OCI-LY7 (cell line): Measurements from ENCODE around the gene SWAP70. TPM values are rescaled to one million over a fixed set of nuclear protein-coding genes. Genes with fewer than 3 reads are reported as not detected.

Experiments
- BruUV-seq: library from RNA; stranded (reverse); fragments of 400-500 nt; replicated peaks from 2 replicates; lab custom pipeline; 2021; lab: Mats Ljungman, UMichigan
- CTCF ChIA-PET: fragments of 300-600 bp; sonication (Branson Sonifier 250); formaldehyde crosslinking; loops from one replicate; lab custom pipeline; 2022; ENCODE audit warnings: antibody characterized with exemption; ENCODE audit not compliant: unreplicated experiment; lab: Charles Lee
- POLR2A ChIA-PET: fragments of 300-600 bp; sonication (Branson Sonifier 250); formaldehyde crosslinking; loops from one replicate; lab custom pipeline; 2022; ENCODE audit warnings: antibody characterized with exemption; lab: Charles Lee
- DNase-seq: peaks from one replicate; pipeline ENCODE4 v3.0.0-alpha.2; 2015; ENCODE audit warnings: low spot score
- H2AFZ ChIP-seq: fragments of 200-600 bp; sonication (generic), shearing (Covaris generic); 2 replicates; pipeline ENCODE4 v1.6.1; 2014; ENCODE audit warnings: mild to moderate bottlenecking, antibody characterized with exemption, low read length, moderate library complexity
- H3K27ac ChIP-seq: fragments of 200-600 bp; sonication (generic); 2 replicates; pipeline ENCODE4 v1.5.1; 2014; ENCODE audit warnings: mixed run types, low read depth, mild to moderate bottlenecking, moderate library complexity, low read length, inconsistent platforms; ENCODE audit not compliant: poor library complexity, severe bottlenecking
- H3K36me3 ChIP-seq: fragments of 200-600 bp; sonication (generic); 2 replicates; pipeline ENCODE4 v1.6.1; 2014; ENCODE audit warnings: mild to moderate bottlenecking, antibody characterized with exemption, low read length, moderate library complexity, mixed read lengths; ENCODE audit not compliant: insufficient read depth
- H3K4me1 ChIP-seq: fragments of 200-600 bp; sonication (generic); 2 replicates; pipeline ENCODE4 v1.5.1; 2014; ENCODE audit warnings: mild to moderate bottlenecking, low read length; ENCODE audit not compliant: insufficient read depth, poor library complexity, severe bottlenecking
- H3K4me2 ChIP-seq: fragments of 200-600 bp; sonication (generic); 2 replicates; pipeline ENCODE4 v1.6.1; 2014; ENCODE audit warnings: mild to moderate bottlenecking, low read length
- H3K4me3 ChIP-seq: fragments of 200-600 bp; sonication (generic); 2 replicates; pipeline ENCODE4 v1.5.1; 2014; ENCODE audit warnings: mild to moderate bottlenecking, low read depth, low read length; ENCODE audit not compliant: poor library complexity, severe bottlenecking
- H3K79me2 ChIP-seq: fragments of 200-600 bp; sonication (generic); 2 replicates; pipeline ENCODE4 v1.6.1; 2016; ENCODE audit warnings: low read depth, mild to moderate bottlenecking, low read length, moderate library complexity, mixed read lengths; ENCODE audit not compliant: insufficient read depth
- H3K9me2 ChIP-seq: fragments of 200-600 bp; sonication (generic); 2 replicates; pipeline ENCODE4 v1.6.1; 2016; ENCODE audit warnings: mild to moderate bottlenecking, low read length, mixed read lengths; ENCODE audit not compliant: insufficient read depth
- H3K9me3 ChIP-seq: fragments of 200-600 bp; sonication (generic); 2 replicates; pipeline ENCODE4 v1.6.1; 2014; ENCODE audit warnings: mild to moderate bottlenecking, mixed run types, low read length, mixed read lengths
- H4K20me1 ChIP-seq: fragments of 200-600 bp; sonication (generic); 2 replicates; pipeline ENCODE4 v1.6.1; 2014; ENCODE audit warnings: mild to moderate bottlenecking, antibody characterized with exemption, low read length, moderate library complexity, mixed read lengths; ENCODE audit not compliant: insufficient read depth
- CTCF ChIP-seq: fragments of 200-600 bp; sonication (generic); conservative IDR thresholded peaks from 2 replicates; pipeline ENCODE4 v1.5.1; 2014; ENCODE audit warnings: mild to moderate bottlenecking, antibody characterized with exemption, low read length, moderate library complexity, mixed read lengths
- EZH2phosphoT487 ChIP-seq: fragments of 200-600 bp; sonication (generic); IDR thresholded peaks from 2 replicates; pipeline ENCODE4 v1.6.1; 2018; ENCODE audit warnings: low read depth, borderline replicate concordance, mild to moderate bottlenecking, mixed run types, antibody characterized with exemption, low read length, moderate library complexity, mixed read lengths
- intact Hi-C: fragments of 100-400 bp; cut with micrococcal nuclease; formaldehyde crosslinking; loops from one replicate; pipeline ENCODE4 v1.10.0; 2022; ENCODE audit not compliant: unreplicated experiment
- total RNA-seq, 2 experiments: library from RNA; depleted of rRNA in 1 of 2; stranded (reverse); fragments of >200 nt in 1 of 2; shearing (Covaris generic) in 1 of 2; gene quantifications; 2 replicates each; pipeline ENCODE4 v1.2.3, GENCODE V29; 2014 to 2022

SWAP70 gene
- total RNA-seq, 2 experiments from 2014 or later = 37.5 to 110 TPM

- H3K4me3 ChIP-seq = no peak overlapping the region
- peaks cover 97% of the 10 kb centered on the region for H3K79me2 ChIP-seq
- peaks cover 90% of the 10 kb centered on the region for H3K4me1 ChIP-seq
- POLR2A ChIA-PET = interaction anchor here (0.6 to 1.8 kb wide), 6 partner anchors 9 to 604 kb away, joined by 3 to 13 read pairs (median 4); no protein-coding TSS in a partner anchor
- H3K4me2 ChIP-seq = peak overlapping the region; percentile 48
- no peaks in the 10 kb centered on the region for H4K20me1 ChIP-seq
- H3K27ac ChIP-seq = peak overlapping the region; percentile 63
- H2AFZ ChIP-seq = no peak overlapping the region
- DNase-seq = no peak
- H3K36me3 ChIP-seq = peaks cover 75% of the 10 kb centered on the region
- BruUV-seq = TSS peak; percentile 3
- H3K9me3 ChIP-seq = no peaks in the 10 kb centered on the region; the same call in 1 of the 2 replicates
- no peak for TF ChIP-seq EZH2phosphoT487
- no peak for TF ChIP-seq CTCF
- CTCF ChIA-PET = no interaction called here
- intact Hi-C loops = no loop called here
- no peaks in the 10 kb centered on the region for H3K9me2 ChIP-seq
Observed at GRCh38 chr11:9700105-9700801, 36.4 kb downstream of the SWAP70 start.

GRCh38 chr11:9701799-9702198 is 37.9 kb downstream of the SWAP70 start:
- H3K9me2 ChIP-seq = no peaks in the 10 kb centered on the region
- TSS peak; percentile 23 for BruUV-seq
- POLR2A ChIA-PET = interaction anchor here (0.7 to 1.4 kb wide), 3 partner anchors 18 to 49 kb away, joined by 3 to 5 read pairs (median 3); no protein-coding TSS in a partner anchor
- no peaks in the 10 kb centered on the region for H4K20me1 ChIP-seq
- peak overlapping the region; percentile 48 for H3K4me2 ChIP-seq
- peaks cover 65% of the 10 kb centered on the region for H3K36me3 ChIP-seq
- intact Hi-C loops = no loop called here
- H3K27ac ChIP-seq = peak overlapping the region; percentile 63
- DNase-seq = no peak
- H3K79me2 ChIP-seq = peaks cover 89% of the 10 kb centered on the region
- H3K9me3 ChIP-seq = no peaks in the 10 kb centered on the region
- TF ChIP-seq CTCF = 0 out of 2 replicates have a peak, but pooled peaks have one; percentile 16
- TF ChIP-seq EZH2phosphoT487 = no peak
- CTCF ChIA-PET = no interaction called here
- no peak overlapping the region for H2AFZ ChIP-seq
- H3K4me3 ChIP-seq = peak overlapping the region; percentile 0
- peaks cover 82% of the 10 kb centered on the region for H3K4me1 ChIP-seq

- H3K27ac ChIP-seq = peak overlapping the region; percentile 63
- H3K79me2 ChIP-seq = peaks cover 89% of the 10 kb centered on the region
- H3K36me3 ChIP-seq = peaks cover 66% of the 10 kb centered on the region
- no peak overlapping the region for H2AFZ ChIP-seq
- no peaks in the 10 kb centered on the region for H3K9me3 ChIP-seq
- H3K9me2 ChIP-seq = no peaks in the 10 kb centered on the region
- peak overlapping the region; percentile 48 for H3K4me2 ChIP-seq
- no TSS peak for BruUV-seq
- CTCF ChIA-PET = no interaction called here
- POLR2A ChIA-PET = interaction anchor here (0.8 to 1.4 kb wide), 3 partner anchors 10 to 23 kb away, joined by 4 to 5 read pairs (median 5); no protein-coding TSS in a partner anchor
- TF ChIP-seq CTCF = no peak
- no peak for TF ChIP-seq EZH2phosphoT487
- no peaks in the 10 kb centered on the region for H4K20me1 ChIP-seq
- peak; percentile 44 for DNase-seq
- H3K4me1 ChIP-seq = peaks cover 76% of the 10 kb centered on the region
- peak overlapping the region; percentile 8 for H3K4me3 ChIP-seq
- intact Hi-C loops = no loop called here
Observed at GRCh38 chr11:9703280-9703679, 39.4 kb downstream of the SWAP70 start.
